ENCODE measurements around the gene CD52.

DNA sequence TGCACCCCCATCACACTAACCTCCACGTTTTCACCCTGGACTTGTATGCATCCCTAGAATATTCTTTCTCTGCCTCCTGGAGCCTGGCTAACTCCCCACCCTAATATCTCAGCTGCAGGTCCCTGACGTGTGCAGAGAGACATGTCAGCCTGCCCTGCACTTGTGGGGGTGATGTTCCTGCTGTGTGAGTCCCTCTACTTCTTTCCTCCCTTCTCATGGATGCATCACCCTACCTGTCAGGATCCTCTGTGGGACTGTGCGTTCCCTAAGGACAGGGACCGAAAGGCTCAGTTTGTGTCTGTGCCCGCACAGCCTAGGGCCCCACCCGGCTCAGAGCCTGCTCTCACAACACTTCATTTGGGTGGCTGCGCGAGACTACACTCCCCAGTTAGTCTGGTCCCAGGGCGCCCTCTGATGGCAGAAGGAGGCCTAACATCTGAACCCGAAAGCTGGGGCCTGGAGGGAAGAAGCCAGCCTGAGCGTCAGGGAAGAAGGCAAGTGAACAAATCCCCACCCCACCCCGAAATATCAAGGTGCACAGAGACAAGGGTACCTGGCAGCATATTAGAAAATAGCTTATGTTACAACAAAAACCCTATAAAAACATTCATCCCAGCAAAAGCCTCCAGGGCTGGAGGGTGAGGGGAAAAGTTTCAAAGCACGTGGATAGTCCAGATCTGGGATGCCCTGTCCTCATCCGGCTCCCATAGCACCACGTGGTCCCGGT is 3.7 kb downstream of the CD52 start:
- TF ChIP-seq, protein P1, sequence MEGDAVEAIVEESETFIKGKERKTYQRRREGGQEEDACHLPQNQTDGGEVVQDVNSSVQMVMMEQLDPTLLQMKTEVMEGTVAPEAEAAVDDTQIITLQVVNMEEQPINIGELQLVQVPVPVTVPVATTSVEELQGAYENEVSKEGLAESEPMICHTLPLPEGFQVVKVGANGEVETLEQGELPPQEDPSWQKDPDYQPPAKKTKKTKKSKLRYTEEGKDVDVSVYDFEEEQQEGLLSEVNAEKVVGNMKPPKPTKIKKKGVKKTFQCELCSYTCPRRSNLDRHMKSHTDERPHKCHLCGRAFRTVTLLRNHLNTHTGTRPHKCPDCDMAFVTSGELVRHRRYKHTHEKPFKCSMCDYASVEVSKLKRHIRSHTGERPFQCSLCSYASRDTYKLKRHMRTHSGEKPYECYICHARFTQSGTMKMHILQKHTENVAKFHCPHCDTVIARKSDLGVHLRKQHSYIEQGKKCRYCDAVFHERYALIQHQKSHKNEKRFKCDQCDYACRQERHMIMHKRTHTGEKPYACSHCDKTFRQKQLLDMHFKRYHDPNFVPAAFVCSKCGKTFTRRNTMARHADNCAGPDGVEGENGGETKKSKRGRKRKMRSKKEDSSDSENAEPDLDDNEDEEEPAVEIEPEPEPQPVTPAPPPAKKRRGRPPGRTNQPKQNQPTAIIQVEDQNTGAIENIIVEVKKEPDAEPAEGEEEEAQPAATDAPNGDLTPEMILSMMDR (conservative IDR thresholded peaks at IDR 0.05; ENCODE audit: low read depth, low read length), result peak; percentile 97
- TF ChIP-seq CEBPB (IDR thresholded peaks at IDR 0.05; ENCODE audit: low read depth, low read length), result no peak
- no peak for TF ChIP-seq BHLHE40 (IDR thresholded peaks at IDR 0.05; ENCODE audit: low read depth, low read length)
- peak; percentile 98 for TF ChIP-seq RAD21 (IDR thresholded peaks at IDR 0.05; ENCODE audit: low read length)
- TF ChIP-seq NFE2L2 (IDR thresholded peaks at IDR 0.05; ENCODE audit: low read depth, low read length), result no peak
- TF ChIP-seq POLR2A (IDR thresholded peaks at IDR 0.05; ENCODE audit: low read depth, low read length), result 0 out of 2 replicates have a peak, but pooled peaks have one; percentile 38
- TF ChIP-seq, protein P2, sequence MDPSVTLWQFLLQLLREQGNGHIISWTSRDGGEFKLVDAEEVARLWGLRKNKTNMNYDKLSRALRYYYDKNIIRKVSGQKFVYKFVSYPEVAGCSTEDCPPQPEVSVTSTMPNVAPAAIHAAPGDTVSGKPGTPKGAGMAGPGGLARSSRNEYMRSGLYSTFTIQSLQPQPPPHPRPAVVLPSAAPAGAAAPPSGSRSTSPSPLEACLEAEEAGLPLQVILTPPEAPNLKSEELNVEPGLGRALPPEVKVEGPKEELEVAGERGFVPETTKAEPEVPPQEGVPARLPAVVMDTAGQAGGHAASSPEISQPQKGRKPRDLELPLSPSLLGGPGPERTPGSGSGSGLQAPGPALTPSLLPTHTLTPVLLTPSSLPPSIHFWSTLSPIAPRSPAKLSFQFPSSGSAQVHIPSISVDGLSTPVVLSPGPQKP (IDR thresholded peaks at IDR 0.05; ENCODE audit: borderline replicate concordance, low read depth, low read length), result no peak
- no peak for TF ChIP-seq MAFK (IDR thresholded peaks at IDR 0.05; ENCODE audit: low read depth, low read length)
- TF ChIP-seq, protein P3, sequence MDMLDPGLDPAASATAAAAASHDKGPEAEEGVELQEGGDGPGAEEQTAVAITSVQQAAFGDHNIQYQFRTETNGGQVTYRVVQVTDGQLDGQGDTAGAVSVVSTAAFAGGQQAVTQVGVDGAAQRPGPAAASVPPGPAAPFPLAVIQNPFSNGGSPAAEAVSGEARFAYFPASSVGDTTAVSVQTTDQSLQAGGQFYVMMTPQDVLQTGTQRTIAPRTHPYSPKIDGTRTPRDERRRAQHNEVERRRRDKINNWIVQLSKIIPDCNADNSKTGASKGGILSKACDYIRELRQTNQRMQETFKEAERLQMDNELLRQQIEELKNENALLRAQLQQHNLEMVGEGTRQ (IDR thresholded peaks at IDR 0.05; ENCODE audit: low read depth, low read length), result no peak
